Psoas muscle (tissue), 8 donors: ENCODE results near the gene CARD10. TPM values are rescaled to one million over a fixed set of nuclear protein-coding genes. Genes with fewer than 3 reads are reported as not detected.
A peak's percentile ranks its signal among the peaks of the same experiment; 100 is the strongest.

Experiments used
- ATAC-seq, 4 donors: fragments of 200-7000 bp; cut with Tn5 transposase; one replicate each; pipeline ENCODE4 v1.9.1; 2020; ENCODE audit warnings: moderate library complexity in 3 of 4, mild to moderate bottlenecking in 2 of 4
- DNase-seq, 2 donors: peaks; one replicate each; pipeline ENCODE4 v3.0.0-alpha.2; 2020
- H3K27ac ChIP-seq: fragments of 200-600 bp; one replicate; pipeline ENCODE4 v1.8.0; 2022
- H3K27me3 ChIP-seq, 3 donors: fragments of 200-600 bp in 1 of 3; one replicate each; pipeline versions ENCODE4 v1.6.1 to v1.8.0; 2013 to 2022; ENCODE audit warnings: low read length in 2 of 3, mild to moderate bottlenecking in 2 of 3, moderate library complexity in 1 of 3; ENCODE audit not compliant: insufficient read depth in 3 of 3
- H3K36me3 ChIP-seq, 2 donors: fragments of 200-600 bp in 1 of 2; one replicate each; pipeline versions ENCODE4 v1.6.1 to v1.8.0; 2013 to 2022; ENCODE audit warnings: low read depth in 1 of 2, mild to moderate bottlenecking in 1 of 2, moderate library complexity in 1 of 2; ENCODE audit not compliant: insufficient read depth in 1 of 2
- H3K4me1 ChIP-seq: fragments of 200-600 bp; one replicate; pipeline ENCODE4 v1.8.0; 2022
- H3K4me3 ChIP-seq: fragments of 200-600 bp; one replicate; pipeline ENCODE4 v1.8.0; 2022; ENCODE audit warnings: mild to moderate bottlenecking
- H3K9me3 ChIP-seq: fragments of 200-600 bp; one replicate; pipeline ENCODE4 v1.8.0; 2022
- CTCF ChIP-seq: fragments of 200-600 bp; IDR thresholded peaks from one replicate; pipeline ENCODE4 v1.8.0; 2022; ENCODE audit warnings: antibody characterized with exemption
- WGBS, 3 donors: extraction: QIAGEN DNeasy Blood & Tissue Kit; methylation state at CpG; one replicate each; pipeline versions ENCODE4 v1.1.6 to v1.1.7; 2013; 5-methylcytosine and 5-hydroxymethylcytosine counted together
- intact Hi-C, 2 donors: fragments of 100-400 bp; cut with DNase I; formaldehyde crosslinking; loops; one replicate each; pipeline versions ENCODE4 v1.11.0 to v1.14.2; 2022
- polyA plus RNA-seq, 3 donors: library from polyadenylated mRNA; stranded (reverse); fragments of 200-250 nt; gene quantifications; one replicate each; pipeline ENCODE4 v1.2.3, GENCODE V29; 2013
- total RNA-seq, 4 donors: library from RNA; stranded (reverse); fragmentation: NEBNext Ultra II Directional in 2 of 4; extraction: Animal tissue kit (Norgen Biotek cat#: 25700) in 2 of 4; gene quantifications; one replicate each; pipeline versions ENCODE4 v1.2.1 to v1.2.4, GENCODE V29; 2021 to 2023
- donor health status: healthy with polysubstance abuse.
- donor health status: DM: no; HTN: no; CAD: no; lungs with moderate emphysema.
- donor health status: Bipolar disorder and iron deficiency.
- donor health status: healthy.
- donor health status: DM: yes; HTN: yes; CAD: no.
- donor health status: DM: no; HTN: no; CAD: no.
- donor health status: DM: no; HTN: no; CAD: no.
- donor health status: DM: yes; HTN: yes; CAD: no.

CARD10 gene
- total and polyA plus RNA-seq, 7 donors = 2.9 to 8.0 (median 4.4) TPM

- no peak overlapping the region for H3K27ac ChIP-seq
- no peak overlapping the region for H3K4me3 ChIP-seq
- WGBS, 3 donors = 19 to 28% (median 20%) methylated on average over 20 of the region's 20 CpGs
- no peaks in the 10 kb centered on the region for H3K9me3 ChIP-seq
- peaks cover 0 to 7% (median 0%) of the 10 kb centered on the region in 3 donors for H3K27me3 ChIP-seq
- intact Hi-C loops = loop anchor here (1.0 to 5.0 kb wide), 4 partner anchors 29 to 54 kb away; no protein-coding TSS in a partner anchor
- ATAC-seq (peak; percentile 97 to 99 (median 98)), DNase-seq (peak; percentile 94 to 96)
- H3K36me3 ChIP-seq = no peaks in the 10 kb centered on the region
- H3K4me1 ChIP-seq = no peaks in the 10 kb centered on the region
- TF ChIP-seq CTCF = peak; percentile 94
Measured at GRCh38 chr22:37538590-37539357, 19.6 kb upstream of the CARD10 start.

GRCh38 chr22:37535159-37535558 lies 15.9 kb upstream of the CARD10 start:
- Histone ChIP-seq H3K9me3 (no peaks in the 10 kb centered on the region), H3K4me1 (no peaks in the 10 kb centered on the region), H3K27me3 (no peaks in the 10 kb centered on the region), H3K27ac (no peak overlapping the region), H3K4me3 (no peak overlapping the region), H3K36me3 (no peaks in the 10 kb centered on the region)
- TF ChIP-seq CTCF = no peak
- intact Hi-C loops = loop anchor here in 1 of 2 donors (5.0 kb wide), 2 partner anchors 37 to 57 kb away; no protein-coding TSS in a partner anchor
- WGBS, 3 donors = 85 to 94% (median 87%) methylated on average over 6 of the region's 6 CpGs
- no peak for DNase-seq
- ATAC-seq = no peak

GRCh38 chr22:37534445-37534844 lies 15.2 kb upstream of the CARD10 start:
- ATAC-seq (no peak), DNase-seq (no peak)
- intact Hi-C loops = no loop called here
- no peak overlapping the region for H3K27ac ChIP-seq
- H3K27me3 ChIP-seq = no peaks in the 10 kb centered on the region
- WGBS, 3 donors = 71 to 75% (median 72%) methylated on average over 3 of the region's 3 CpGs
- TF ChIP-seq CTCF = no peak
- H3K4me1 ChIP-seq = no peaks in the 10 kb centered on the region
- no peak overlapping the region for H3K4me3 ChIP-seq
- no peaks in the 10 kb centered on the region for H3K36me3 ChIP-seq
- H3K9me3 ChIP-seq = no peaks in the 10 kb centered on the region

GRCh38 chr22:37533995-37534394 lies 14.8 kb upstream of the CARD10 start:
- DNase-seq (no peak), ATAC-seq (no peak)
- WGBS, 3 donors = 36 to 59% (median 42%) methylated on average over 9 of the region's 9 CpGs
- no peaks in the 10 kb centered on the region for H3K4me1 ChIP-seq
- no peaks in the 10 kb centered on the region for H3K36me3 ChIP-seq
- no peaks in the 10 kb centered on the region for H3K9me3 ChIP-seq
- no peak overlapping the region for H3K4me3 ChIP-seq
- no peaks in the 10 kb centered on the region for H3K27me3 ChIP-seq
- no peak for TF ChIP-seq CTCF
- intact Hi-C loops = no loop called here
- H3K27ac ChIP-seq = no peak overlapping the region
